CD4-positive, alpha-beta T cell treated with Interleukin-10 for 1 hour (primary cell): ENCODE data around the gene SLC19A1.
"Not testable (repeated sequence)": the region's sequence is repeated elsewhere in the genome, so short reads cannot be mapped to it uniquely, and the experiment has no call there.

Experiments
- DNase-seq: peaks from one replicate; pipeline ENCODE4 v3.0.0-alpha.2; 2020

SLC19A1 gene

DNA sequence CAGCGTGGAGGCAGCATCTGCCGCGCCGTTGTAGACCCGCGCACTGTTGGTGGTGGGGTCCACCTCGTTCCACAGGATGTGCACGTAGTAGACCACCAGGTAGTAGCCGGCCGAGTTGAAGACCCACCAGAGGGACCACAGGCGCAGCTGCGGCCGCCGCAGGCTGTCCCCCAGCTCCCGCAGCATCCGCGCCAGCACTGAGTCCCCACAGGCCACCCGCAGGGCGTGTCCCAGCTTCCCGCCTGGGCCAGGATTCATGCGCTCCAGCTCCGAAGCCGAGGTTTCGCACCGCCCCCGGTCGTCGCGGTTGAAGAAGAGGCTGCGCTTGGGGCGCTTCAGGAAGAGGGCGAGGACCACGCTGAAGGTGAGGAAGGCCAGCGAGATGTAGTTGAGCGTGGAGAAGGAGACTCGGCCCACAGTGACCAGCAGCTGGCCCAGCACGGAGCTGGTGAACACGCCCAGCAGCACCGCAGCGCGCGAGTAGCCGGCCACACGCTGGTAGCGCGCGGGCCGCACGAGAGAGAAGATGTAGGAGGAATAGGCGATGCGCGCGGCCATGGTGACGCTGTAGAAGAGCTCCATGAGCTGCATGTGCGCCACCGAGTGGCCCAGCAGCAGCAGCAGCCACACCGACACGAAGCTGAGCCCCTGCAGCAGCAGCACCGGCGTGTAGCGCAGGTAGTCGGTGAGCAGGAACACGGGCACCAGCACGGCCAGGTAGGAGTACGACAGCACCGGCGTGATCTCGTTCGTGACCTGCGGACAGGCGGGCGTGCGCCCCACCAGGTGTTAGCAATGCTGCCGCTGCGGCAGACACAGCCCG, 10.6 kb downstream of the SLC19A1 start:
- DNase-seq = no peak

DNA sequence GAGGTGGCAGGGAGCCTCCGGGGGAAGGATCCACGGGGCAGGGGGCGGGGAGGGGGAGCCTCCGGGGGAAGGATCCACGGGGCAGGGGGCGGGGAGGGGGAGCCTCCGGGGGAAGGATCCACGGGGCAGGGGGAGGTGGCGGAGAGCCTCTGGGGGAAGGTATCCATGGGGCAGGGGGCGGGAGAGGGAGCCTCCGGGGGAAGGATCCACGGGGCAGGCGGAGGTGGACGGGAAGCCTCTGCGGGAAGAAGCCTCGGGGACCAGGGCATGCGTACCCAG, 11.2 kb downstream of the SLC19A1 start:
- DNase-seq = not testable (repeated sequence)

GRCh38 chr21:45530423-45531113, 11.7 kb downstream of the SLC19A1 start:
- no peak for DNase-seq

- DNase-seq = no peak
Observed at GRCh38 chr21:45529785-45530422, 12.3 kb downstream of the SLC19A1 start.

DNA sequence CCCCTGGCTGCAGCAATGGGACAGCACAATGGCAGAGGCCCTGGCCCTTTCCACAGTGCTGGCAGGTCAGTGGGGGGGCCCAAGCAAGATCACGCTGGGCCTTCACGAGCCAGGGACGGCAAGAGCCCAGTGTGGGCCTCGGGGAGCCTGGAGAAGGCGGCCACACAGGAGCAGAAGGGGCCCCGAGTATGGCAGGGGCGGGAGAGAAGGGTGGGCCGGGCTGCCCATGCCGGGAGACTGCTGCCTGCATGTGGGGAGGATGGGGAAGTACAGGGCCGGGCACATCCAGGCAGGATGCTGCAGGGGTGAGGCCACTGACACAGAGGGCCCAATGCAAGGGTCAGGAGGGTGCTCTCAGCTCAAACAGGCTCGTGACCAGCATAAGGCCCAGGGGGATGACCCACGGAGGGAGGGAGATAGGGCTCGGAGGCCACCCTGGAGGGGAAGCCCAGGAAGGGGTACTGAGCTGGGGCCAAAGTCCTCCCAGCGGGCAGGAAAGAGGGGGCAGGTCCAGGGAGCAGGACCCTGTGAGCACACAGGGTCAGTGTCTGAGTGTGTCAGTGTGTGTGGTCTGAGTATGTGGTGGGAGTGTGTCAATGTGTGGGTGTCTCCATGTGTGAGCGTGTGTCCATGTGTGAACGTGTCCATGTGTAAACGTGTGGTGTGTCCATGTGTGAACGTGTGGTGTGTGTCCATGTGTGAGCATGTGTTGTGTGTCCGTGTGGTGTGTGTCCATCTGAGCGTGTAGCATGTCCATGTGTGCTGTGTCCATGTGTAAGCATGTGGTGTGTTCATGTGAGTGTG, 13.1 kb downstream of the SLC19A1 start:
- no peak for DNase-seq

- DNase-seq = no peak
Observed at GRCh38 chr21:45528028-45528705, 14.1 kb downstream of the SLC19A1 start.

GRCh38 chr21:45527151-45527999, 14.9 kb downstream of the SLC19A1 start:
- not testable (repeated sequence) for DNase-seq

- DNase-seq = no peak
Observed at GRCh38 chr21:45525910-45526306, 16.3 kb downstream of the SLC19A1 start.

DNA sequence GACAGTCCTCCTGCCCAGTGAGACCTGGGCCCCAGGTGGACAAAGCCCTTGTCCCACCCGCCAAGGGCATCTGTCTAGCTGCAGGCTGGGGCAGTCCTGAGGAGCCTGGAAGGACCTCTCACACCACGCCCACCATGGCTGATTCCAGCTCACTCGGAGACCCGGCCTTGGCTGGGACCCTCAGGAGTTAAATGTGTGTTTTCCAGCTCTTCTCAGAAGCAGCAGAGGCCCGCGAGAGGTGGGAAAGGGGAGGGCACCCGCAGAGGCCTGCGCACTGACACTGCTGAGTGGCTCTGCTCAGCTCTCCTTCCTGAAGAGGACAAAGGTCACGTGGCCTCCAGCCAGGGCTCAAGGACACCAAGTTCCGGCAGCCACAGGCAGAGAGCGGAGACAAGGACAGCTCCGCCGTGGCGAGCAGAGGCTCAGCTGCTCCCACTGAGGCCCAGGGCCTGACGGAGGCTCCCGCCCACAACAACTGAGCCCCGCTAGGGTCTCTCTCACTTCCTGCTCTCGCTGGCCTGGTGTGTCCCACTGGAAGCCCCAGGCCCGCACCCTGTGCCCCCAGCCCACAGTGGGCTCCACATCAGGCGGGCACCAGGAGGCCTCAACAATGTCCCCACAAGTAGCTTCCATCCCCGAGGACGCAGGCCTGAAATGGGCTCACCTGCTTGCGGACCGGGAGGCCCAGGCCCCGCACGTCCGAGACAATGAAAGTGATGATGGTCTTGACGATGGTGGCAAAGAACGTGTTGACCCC, 16.9 kb downstream of the SLC19A1 start:
- no peak for DNase-seq

DNA sequence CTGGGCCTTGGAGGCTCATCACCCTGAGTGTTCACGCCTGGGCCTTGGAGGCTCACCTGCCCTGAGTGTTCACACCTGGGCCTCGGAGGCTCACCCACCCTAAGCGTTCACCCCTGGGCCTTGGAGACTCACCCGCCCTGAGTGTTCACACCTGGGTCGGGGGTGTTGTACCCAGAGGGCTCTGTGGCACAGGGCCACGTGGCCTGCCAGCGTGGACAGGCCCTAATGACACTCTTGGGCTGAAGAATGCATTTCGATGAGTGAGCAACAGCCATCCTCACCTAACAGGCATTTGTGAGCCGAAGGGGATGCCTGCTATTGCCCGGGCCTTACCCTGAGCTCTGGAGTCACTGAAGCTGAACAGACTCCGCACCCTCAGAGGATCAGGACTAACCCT, 17.5 kb downstream of the SLC19A1 start:
- DNase-seq = no peak

DNA sequence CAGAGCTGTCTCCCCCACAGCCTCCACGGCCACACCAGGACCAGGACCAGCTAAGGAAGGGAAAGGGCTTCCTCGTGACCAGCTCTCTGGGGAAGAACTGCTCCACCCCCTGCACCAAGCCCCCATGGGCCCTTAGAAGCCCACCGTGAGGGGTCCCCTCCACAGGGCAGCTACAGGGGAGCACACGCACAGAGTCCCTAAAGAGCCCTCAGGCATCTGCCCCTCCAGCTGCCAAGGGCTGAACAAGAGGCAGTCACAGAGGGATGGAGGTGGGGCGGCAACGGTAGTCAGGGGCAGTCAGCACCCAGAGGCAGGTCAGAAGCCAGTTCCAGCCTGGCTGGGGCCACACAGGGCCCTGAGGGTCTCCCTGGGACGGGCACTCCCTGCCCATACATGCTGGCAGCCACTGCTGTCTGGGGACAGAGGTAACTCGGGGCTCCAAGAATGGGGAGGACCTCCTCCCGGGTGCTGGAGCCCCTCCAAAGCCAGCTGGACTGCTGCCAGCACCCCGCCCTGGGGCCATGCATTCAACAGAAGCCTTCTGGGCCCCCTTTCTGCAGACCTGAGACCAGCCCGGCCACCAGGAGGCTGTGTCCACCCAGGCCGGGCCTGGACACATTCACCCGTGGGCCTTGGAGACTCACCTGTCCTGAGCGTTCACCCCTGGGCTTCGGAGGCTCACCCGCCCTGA, 18.7 kb downstream of the SLC19A1 start:
- DNase-seq = no peak

GRCh38 chr21:45522986-45523385, 19.3 kb downstream of the SLC19A1 start:
- no peak for DNase-seq

DNA sequence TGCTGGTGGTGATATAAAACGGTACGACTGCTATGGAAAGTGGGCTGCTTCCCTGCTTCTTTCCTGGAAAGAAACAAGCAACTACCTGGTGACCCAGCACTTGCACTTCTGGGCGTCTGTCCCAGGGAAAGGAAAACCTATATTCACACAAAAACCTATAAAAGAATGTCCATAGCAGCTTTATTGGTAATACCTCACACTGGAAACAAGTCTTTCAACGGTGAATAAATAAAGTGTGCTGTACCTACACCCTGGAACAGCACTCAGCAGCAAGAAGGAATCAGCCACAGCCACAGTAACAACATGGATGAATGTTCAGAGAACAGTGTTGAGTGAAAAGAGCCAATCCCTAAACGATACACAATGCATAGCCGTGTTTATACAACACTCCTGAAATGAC, 19.9 kb downstream of the SLC19A1 start:
- no peak for DNase-seq

GRCh38 chr21:45521241-45521640, 21.0 kb downstream of the SLC19A1 start:
- DNase-seq = no peak

- DNase-seq = no peak
Observed at GRCh38 chr21:45519182-45519581, 23.1 kb downstream of the SLC19A1 start.

DNA sequence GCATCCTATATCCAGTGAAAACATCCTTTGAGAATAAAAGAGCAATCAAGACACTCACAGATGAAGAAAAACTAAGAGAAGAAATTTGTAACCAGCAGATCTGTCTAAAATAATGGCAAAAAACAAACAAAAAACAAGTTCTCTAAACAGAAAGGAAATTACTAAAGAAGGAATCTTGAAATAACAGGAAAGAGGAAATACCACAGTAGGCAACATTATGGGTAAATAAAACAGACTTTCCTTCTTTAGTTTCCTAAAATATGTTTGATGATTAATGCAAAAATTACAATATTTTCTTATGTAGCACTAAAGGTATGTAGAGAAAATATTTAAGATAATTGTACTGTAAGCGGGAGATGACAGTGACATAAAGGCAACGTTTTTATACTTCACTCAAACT, 23.5 kb downstream of the SLC19A1 start:
- DNase-seq = no peak

DNA sequence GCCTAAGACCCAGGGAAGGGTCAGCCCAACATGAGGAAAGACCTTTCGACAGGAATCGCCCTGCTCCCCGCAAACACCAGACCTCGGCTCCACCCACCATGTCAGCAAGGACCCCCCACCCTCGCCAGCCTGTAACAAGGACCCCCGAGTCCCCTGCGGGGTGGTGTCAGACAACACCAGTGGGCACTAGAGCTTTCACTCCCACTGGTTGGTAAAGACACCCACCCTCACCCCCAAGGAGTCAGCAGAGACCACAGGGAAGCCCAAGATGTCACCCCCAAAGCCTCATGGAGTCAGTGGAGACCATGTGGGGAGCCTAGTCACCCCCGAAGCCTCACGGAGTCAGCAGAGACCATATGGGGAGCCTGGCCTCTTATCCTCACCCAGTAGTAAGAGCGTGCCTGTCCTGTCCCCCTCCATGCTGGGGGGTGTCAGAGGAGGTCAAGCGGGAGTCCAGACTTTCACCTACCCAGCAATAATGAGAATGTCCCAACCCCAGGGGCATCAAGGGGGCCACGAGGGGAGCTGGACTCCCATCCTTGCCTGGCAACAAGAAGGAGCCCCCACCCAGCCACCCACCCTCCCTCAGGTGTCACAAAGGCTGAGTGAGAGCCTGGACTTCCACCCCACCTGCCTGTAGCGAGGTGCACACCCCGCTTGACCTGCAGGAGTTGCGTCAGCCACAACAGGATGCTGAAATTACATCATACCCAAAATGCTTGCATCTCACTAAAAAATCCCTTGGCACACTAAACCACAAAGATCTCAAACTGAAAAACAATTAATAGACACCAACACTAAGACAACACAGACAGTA, 24.8 kb downstream of the SLC19A1 start:
- DNase-seq = peak; percentile 17

DNA sequence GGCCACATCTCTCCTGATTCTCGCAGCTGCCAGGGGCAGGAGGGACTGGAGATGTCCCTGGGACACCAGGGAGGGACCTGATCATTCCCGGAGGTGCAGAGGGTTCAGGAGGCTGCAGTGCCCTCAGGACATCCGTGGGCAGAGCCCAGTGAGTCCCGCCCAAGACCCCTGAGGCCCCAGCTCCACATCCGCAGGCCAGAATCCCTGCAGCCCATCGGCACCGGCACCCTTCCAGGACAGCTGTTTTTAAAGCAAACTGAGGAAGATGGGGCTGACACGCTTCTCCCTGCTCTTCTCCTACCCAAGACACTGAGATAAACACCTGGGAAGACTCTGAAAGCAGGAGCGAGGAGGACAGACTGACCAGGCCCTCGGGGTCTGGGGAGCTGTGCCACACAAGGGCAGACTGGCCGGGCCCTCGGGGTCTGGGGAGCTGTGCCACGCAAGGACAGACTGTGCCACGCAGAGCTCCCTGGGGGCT, 25.5 kb downstream of the SLC19A1 start:
- DNase-seq = no peak

DNA sequence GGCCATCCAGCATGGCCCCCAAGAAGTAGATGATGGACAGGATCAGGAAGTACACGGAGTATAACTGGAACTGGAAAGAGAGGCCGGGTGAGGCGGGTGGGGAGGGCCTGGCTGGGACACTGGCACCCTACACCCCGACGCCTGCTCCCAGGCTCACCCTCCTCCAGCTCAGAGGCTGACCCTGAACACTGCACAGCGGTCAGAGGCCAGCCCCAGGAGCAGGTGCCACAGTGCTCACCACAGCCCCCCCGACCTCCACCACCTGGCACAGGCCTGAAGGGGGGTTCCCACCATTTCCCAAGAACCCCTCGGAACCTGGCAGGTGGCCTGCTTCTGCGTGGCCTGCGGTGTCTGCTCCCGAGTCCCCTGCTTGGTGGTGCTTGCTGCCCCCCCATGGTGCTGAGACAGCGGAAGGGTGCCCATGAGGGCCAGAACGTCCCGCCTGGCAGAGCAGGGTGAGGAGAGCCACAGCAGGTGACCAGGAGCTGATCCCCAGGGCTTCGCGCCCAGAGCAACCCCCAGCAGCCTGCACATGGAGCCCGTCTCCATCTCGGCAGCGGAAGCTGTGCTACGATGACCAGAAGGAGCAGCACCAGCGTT, 26.1 kb downstream of the SLC19A1 start:
- no peak for DNase-seq
